Body of pancreas (tissue), 4 donors: ENCODE measurements around the gene C11orf24.

Experiments used
- CTCF ChIP-seq, 7 experiments: fragments of 450-650 bp in 4 of 7; fragments of 200-600 bp in 3 of 7; sonication (generic) in 3 of 7; IDR thresholded peaks; one replicate each; pipeline ENCODE4 v1.5.1; 2016 to 2019; ENCODE audit warnings: antibody characterized with exemption in 7 of 7
- POLR2A ChIP-seq, 3 donors: fragments of 450-650 bp; IDR thresholded peaks; one replicate each; pipeline ENCODE4 v1.6.1; 2016; ENCODE audit warnings: antibody characterized with exemption in 3 of 3, mild to moderate bottlenecking in 2 of 3

GRCh38 chr11:68308068-68308467 is 36.3 kb upstream of the C11orf24 start:
- TF ChIP-seq POLR2A (IDR thresholded peaks at IDR 0.05) = no peak
- TF ChIP-seq CTCF (IDR thresholded peaks at IDR 0.05) = no peak
